ENCODE results near the gene MSI1. TPM values are rescaled to one million over a fixed set of nuclear protein-coding genes. Genes with fewer than 3 reads are reported as not detected.

The MSI1 gene
- total RNA-seq, 2 experiments from 2014 or later = not detected

GRCh38 chr12:120373683-120374082, 4.7 kb upstream of the MSI1 start:
- Histone ChIP-seq H3K9me2 (ENCODE audit: insufficient read depth, low read length) (no peaks in the 10 kb centered on the region), H3K4me1 (ENCODE audit: insufficient read depth, low read length, poor library complexity, severe bottlenecking) (peaks cover 5% of the 10 kb centered on the region), H3K4me2 (ENCODE audit: low read length) (no peak overlapping the region), H3K27ac (ENCODE audit: low read depth, low read length, poor library complexity, severe bottlenecking) (no peak overlapping the region), H4K20me1 (ENCODE audit: insufficient read depth, low read length) (no peaks in the 10 kb centered on the region), H3K79me2 (ENCODE audit: insufficient read depth, low read depth, low read length) (no peaks in the 10 kb centered on the region), H3K4me3 (ENCODE audit: low read depth, low read length, poor library complexity, severe bottlenecking) (no peak overlapping the region), H3K36me3 (ENCODE audit: insufficient read depth, low read length) (no peaks in the 10 kb centered on the region), H3K9me3 (ENCODE audit: low read length) (no peaks in the 10 kb centered on the region), H2AFZ (ENCODE audit: low read length) (no peak overlapping the region)
- CTCF ChIA-PET (ENCODE audit: unreplicated experiment) = no interaction called here
- POLR2A ChIA-PET = no interaction called here
- DNase-seq (ENCODE audit: low spot score) = no peak
- intact Hi-C loops (cut with micrococcal nuclease; ENCODE audit: unreplicated experiment) = no loop called here
- BruUV-seq (replicated peaks) = no TSS peak
- TF ChIP-seq EZH2phosphoT487 (IDR thresholded peaks at IDR 0.05; ENCODE audit: borderline replicate concordance, low read depth, low read length) (no peak), CTCF (conservative IDR thresholded peaks at IDR 0.05; ENCODE audit: low read length) (no peak)

- no peaks in the 10 kb centered on the region for H3K79me2 ChIP-seq (ENCODE audit: insufficient read depth, low read depth, low read length)
- no peaks in the 10 kb centered on the region for H4K20me1 ChIP-seq (ENCODE audit: insufficient read depth, low read length)
- intact Hi-C loops (cut with micrococcal nuclease; ENCODE audit: unreplicated experiment) = no loop called here
- no peak for DNase-seq (ENCODE audit: low spot score)
- H2AFZ ChIP-seq (ENCODE audit: low read length) = no peak overlapping the region
- no peak overlapping the region for H3K27ac ChIP-seq (ENCODE audit: low read depth, low read length, poor library complexity, severe bottlenecking)
- H3K9me2 ChIP-seq (ENCODE audit: insufficient read depth, low read length) = no peaks in the 10 kb centered on the region
- CTCF ChIA-PET (ENCODE audit: unreplicated experiment) = no interaction called here
- TF ChIP-seq CTCF (conservative IDR thresholded peaks at IDR 0.05; ENCODE audit: low read length) (no peak), EZH2phosphoT487 (IDR thresholded peaks at IDR 0.05; ENCODE audit: borderline replicate concordance, low read depth, low read length) (no peak)
- no peaks in the 10 kb centered on the region for H3K9me3 ChIP-seq (ENCODE audit: low read length)
- no peak overlapping the region for H3K4me2 ChIP-seq (ENCODE audit: low read length)
- H3K4me3 ChIP-seq (ENCODE audit: low read depth, low read length, poor library complexity, severe bottlenecking) = no peak overlapping the region
- no peaks in the 10 kb centered on the region for H3K36me3 ChIP-seq (ENCODE audit: insufficient read depth, low read length)
- H3K4me1 ChIP-seq (ENCODE audit: insufficient read depth, low read length, poor library complexity, severe bottlenecking) = no peaks in the 10 kb centered on the region
- no TSS peak for BruUV-seq (replicated peaks)
- POLR2A ChIA-PET = no interaction called here
Observed at GRCh38 chr12:120370343-120371243, 1.6 kb upstream of the MSI1 start.

Measured in OCI-LY7 (cell line).